ENCODE data around the gene TNNT2.

TNNT2 gene

DNA sequence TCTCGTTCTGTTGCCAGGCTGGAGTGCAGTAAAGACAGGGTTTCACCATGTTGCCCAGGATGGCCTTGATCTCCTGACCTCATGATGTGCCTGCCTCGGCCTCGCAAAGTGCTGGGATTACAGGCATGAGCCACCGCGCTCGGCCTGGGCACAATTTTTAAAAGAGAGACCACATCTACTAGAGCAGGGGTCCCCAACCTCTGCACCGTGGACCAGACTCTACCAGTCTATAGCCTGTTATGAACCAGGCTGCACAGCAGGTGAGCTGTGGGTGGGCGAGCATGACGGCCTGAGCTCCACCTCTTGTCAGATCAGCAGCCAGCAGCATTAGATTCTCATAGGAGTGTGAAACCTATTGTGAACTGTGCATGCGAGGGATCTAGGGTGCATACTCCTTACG lies 20.8 kb downstream of the TNNT2 start:
- DNase-seq (ENCODE audit: low read depth, low spot score) = no peak

DNA sequence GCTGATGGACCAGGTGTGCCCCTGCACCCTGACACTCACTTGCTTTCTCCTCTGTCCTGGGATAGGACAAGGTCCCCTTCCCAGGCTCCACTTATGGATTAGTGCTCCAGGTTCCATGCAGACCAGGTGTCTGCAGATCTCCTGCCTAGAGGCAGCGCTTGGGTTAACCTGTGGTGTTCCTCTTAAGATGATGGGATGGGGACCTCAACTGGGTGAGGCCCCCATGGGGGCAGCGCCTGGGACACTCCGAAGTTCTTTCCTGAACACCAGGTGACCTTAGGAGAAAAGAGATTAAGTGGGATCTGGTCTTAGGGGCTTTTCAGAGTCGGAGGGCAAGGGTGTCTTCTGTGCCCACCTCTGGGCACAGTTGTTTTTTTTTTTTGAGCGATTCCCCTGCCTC lies 21.2 kb downstream of the TNNT2 start:
- DNase-seq (ENCODE audit: low read depth, low spot score) = no peak

DNA sequence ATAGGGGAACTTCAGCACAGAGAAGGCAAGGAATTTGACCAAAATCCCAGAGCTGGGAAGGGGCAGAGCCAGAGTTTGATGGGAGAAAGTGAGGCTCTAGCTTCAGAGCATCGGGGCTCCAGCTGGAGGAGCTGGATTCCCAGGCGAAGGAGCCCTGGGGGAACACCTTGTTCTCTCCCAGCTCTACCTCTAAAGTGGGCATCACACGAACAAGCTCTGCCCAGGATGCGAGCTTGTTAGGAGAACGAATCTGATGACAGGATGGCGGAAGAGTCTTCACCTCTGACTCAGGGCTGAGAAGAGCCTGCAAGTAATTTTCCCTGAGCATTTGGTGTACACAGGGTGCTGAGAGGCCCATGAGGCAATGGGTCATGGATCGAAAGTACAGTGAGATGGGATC lies 22.0 kb downstream of the TNNT2 start:
- DNase-seq (ENCODE audit: low read depth, low spot score) = no peak

DNA sequence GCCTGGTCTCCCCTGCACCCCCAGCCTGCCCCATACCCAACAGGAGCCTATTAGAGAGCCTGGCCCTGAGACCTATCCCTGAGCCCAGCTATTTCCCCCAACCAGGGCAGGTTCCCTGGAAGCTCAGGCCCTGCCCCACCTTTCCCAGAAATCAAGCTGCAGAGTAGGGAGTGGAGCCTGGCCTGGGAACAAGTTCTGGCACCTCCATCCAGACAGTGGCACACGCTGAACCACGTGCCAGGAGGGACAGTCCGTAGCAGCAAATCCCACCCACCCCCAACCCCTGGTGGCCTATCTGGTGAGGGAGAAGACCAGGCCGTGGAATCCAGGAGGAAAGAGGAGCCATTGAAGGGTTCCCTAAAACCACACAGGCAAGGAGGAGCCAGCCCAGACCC lies 22.6 kb downstream of the TNNT2 start:
- no peak for DNase-seq (ENCODE audit: low read depth, low spot score)

DNA sequence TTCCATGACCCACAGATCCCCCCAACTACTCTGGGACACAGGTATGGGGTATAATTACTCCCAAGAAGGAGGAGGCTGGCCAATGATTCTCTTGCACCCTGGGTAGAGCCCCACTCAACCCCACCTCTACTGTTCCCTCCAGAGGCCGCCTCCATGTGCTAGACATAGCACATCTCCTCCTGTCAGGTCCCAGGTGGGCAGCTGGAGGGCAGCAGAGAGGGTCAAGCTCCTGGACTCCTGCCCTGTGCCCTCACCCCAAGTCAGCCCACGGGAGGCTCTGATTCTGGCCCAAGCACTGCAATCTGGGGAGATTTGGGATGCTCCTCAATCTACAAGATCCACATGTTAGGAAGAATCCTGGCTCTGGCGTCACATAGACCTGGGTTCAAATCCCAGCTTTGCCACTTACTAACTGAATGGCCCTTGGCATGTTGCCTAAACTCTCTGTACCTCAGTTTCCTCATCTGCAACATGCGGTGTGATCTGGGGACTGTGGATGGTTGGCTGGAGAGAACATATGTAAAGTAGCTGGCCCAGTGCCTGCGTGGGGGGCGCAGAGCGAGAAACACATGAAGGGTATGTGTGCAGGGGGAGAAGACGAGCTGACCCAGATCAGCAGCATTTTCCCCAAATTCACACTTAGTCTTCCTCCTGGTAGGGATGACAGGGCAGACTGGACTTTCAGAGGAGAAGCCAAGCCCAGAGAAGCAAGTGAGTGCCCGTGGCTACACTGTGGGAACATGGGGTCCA lies 23.2 kb downstream of the TNNT2 start:
- DNase-seq (ENCODE audit: low read depth, low spot score) = no peak

DNA sequence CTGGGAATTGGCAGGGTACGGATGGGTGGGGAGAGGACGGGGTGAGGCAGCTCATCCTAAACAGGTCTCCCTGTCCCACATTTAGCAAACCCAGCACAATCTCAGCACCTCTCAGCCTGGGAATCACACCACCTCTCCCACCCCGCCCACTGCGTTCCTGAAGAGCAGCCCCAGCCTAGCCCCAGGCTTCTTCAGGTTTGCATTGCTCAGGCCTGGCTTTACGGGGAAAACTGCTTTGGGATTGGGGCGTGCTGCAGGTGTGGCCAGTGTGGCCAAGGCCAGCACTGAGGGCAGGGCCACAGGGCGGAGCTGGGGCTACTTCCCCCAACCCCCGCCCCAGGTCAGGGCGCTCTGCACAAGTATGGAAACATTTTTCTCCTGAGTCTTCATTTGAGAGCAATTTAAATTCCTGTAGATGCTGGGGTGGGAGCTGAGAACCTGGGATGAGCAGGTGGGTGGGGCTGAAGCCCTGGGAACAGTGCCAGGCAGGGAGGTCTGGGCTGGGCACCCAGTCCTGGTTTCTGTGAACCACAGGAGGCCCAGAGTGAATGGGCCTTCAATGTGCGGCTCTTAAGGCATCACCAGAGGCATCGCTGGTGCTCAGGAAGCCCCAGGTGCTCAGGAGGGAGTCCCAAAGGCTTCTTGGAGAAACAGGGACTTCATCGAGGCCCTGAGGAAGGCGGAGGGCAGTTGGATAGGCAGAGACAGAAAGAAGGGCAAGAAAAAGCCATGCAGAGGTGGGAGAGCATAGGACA lies 24.1 kb downstream of the TNNT2 start:
- no peak for DNase-seq (ENCODE audit: low read depth, low spot score)

DNA sequence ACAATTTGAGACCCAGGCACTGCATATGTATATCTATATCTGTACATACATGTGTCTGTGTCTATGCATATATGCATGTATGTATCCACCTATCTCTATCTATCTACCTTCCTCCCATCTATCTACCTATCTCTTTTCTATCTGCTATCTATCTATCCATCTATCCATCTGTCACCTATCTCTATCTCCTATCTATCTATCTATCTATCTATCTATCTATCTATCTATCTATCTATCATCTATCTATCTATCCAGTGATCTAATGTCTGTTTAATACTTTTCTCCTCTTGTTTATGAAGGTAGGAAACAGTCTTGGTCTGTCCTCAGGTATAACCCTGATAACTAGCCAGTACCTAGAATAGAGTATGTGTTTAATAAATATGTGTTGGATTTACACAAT lies 25.9 kb downstream of the TNNT2 start:
- no peak for DNase-seq (ENCODE audit: low read depth, low spot score)

DNA sequence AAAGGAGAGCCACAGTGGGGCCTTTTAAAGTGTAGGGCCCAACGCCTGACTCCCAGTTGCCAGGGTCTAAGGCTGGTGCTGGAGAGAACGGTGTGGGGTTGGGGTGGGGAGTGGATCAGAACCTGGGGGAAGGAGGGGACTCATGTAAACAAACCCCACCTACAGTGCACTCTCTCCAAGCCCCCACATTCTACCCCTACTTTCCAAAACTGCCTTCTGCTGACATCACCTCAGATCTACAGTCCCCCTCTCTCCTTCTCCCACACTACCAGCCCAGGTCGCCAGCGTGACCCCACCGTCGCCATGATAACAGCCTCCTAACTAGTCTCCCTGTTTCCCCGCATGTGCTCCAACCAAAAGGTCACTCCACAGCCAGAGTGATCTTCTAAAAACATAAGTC lies 26.6 kb downstream of the TNNT2 start:
- DNase-seq (ENCODE audit: low read depth, low spot score) = no peak

DNA sequence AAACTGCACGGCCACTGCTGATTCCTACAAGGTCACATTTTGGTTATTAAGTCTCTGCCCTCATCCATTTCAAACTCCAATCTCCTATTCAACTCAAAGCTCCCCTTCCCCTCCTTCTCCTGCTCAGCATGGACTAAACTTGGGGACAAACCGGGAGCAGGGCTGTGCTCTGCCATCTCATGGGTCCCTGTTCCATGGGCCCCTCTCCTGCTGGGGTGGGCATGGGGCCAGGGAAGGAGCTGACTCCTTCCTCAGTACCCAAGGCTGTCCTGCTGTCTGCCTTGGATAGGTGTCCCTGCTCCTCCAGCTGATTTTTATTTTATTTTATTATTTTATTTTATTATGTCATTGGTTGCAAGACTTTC lies 27.1 kb downstream of the TNNT2 start:
- DNase-seq (ENCODE audit: low read depth, low spot score) = no peak

DNA sequence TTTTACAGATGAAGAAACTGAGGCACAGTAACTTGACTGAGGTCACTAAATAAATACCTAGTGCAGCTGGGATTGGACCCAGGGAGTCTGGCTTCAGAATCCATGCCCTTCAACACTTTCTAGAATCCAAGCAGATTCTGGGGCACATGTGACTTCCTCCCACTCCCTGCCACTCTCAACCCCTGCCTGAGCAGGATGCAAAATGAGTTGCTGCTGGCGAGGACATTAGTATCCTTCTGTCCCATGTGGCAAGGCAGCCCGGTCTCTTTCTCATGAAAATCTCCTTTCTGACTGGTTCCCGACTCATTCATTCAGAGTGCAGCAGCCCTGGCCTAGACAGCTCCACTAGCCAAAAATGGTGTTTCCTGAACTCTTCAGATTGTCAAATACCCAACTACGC lies 28.4 kb downstream of the TNNT2 start:
- DNase-seq (ENCODE audit: low read depth, low spot score) = no peak

DNA sequence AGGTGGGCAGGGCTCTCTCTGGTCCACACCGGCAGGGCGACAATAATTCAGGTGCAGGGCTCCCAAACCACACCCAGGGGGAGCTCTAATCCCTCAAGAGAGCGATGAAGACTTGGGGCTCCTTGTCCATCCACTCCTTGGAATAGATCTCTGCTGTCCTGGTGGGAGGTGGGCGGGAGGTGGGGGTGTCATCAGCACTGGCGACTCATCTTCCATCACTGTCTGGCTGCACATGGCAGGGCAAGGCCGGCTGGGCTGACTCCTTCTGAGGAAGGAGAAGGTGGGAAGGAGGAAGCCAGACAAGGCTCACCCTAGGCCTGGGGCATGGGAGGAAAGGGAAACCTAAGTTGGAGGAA lies 29.3 kb downstream of the TNNT2 start:
- DNase-seq (ENCODE audit: low read depth, low spot score) = no peak

DNA sequence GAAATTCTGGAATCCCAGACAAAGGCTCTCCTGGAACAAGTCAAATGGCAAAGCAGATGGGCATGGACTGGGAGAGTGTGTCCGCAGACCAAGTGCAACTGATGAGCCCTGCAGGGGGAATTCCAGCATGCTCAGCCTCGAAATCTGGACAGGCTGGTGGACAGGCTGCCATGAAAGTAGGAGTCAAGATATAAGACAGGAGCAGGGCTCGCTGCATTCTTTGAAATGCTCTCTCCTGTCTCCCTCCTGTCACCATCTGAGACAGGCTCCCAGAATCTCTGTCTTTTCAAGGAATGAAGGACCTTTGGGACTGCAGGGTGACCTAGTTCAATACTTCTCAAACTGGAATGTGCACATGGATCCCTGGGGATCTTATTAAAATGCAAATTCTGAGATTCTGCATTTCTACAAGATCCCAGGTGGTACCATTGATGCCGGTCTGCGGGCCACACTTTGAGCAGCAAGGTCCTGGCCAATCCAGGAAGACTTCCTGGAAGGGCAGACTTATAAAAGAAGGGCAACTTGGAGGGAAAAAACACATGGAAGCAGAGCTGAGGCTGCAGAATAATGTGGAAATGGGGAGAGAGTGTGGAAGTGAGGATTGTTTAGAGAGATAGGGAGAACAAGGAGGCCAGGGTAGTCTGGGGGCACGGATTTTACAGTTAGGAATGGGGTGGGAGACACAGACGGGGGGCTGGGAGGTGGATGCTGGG lies 29.8 kb downstream of the TNNT2 start:
- DNase-seq (ENCODE audit: low read depth, low spot score) = no peak

DNA sequence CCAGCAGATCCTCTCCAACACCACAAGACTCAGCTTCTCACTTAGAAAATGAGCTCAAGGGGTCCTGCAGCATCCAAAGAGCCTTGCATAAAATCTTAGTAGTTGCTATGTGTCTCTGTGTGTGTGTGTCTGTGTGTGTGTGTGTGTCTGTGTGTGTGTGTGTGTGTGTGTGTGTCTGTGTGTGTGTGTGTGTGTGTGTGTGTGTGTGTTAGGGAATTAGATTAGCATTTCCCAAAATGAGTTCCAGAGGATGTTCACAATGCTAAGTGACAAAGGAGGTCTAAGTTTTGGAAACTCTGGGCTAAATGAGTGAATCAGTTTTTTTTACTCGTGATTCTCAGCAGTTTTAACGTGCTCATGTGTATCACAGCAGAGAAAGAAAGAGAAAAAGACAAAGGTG lies 30.5 kb downstream of the TNNT2 start:
- no peak for DNase-seq (ENCODE audit: low read depth, low spot score)

DNA sequence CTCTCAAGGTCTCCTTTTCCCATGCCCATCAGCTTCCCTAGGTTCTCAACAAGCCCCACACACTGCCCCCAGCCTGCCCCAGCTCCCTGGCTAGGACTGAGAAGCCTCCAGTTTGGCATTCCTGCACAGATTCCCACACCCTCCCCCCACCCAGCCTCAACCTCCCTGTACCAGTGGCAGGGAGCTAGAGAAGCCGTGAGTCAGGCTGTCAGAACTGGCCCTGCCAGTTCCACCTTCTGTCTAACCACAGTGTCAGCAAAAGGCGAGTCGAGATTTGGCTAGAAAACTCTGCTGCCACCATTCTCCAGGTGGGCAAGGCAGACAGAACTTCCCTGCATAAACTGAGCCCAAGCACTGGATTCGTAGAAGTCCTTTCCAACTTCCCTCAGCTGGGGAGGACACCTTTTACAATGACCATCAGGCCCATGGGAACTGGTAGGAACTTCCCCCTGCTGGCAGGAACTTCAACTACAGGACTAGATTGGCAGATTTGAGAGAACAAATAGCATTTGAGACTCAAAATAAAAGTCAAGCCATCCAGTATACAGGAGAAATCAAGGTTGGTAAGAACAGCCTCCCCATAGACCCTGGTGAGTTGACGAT lies 31.0 kb downstream of the TNNT2 start:
- DNase-seq (ENCODE audit: low read depth, low spot score) = no peak

DNA sequence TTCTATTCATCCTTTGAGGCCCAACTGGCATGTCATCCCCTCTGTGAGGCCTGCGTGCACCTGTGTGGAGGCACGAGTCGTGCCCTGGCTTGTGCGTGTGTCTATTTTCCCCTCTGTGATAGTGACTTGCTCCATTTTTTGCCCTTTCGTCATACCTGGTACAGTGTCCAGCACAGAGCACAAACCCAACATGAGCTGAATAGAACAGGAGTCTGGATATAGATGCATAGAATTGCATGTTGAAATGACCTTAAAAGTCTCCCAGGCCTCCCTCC lies 32.5 kb downstream of the TNNT2 start:
- no peak for DNase-seq (ENCODE audit: low read depth, low spot score)

DNA sequence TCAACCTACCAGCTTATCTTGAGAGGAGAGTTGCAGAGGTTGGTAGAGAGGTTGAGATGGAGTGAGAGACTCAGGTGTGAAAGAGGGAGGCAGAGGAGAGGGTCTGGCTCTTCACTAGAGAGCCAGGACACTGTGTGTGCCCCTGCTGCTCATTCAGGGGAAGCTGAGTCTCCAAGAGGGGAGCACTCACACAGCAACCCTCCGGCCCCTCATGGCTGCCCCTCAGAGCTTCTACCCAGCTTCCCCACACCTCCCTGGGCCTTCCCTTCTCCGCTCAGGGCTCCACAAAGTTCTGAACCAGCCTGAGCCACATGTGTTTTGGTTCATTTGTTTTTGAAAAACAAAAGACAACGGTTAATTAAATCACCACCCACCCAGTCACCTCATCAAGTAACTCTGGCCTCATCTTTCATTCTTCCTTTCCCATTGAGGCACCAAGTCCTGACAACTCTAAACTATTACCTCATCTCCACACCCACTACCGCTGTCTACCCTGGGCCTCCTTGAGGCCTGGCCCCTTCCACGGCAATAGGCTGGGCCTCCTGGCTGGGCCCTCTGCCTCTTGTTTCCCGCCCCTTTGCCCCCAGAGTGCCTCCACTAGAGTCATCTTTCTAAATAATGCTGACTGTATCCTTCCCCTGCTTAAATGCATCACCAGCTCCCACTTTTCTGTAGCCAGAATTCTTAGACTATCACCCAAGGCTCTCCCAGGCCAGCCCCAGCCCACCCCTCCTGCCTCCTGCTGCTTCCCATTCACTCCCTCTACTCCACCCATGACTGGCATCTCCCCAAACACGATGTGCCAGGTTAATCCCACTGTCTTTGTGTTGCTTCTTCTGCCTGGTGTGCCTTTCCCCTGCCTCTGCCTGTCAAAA lies 33.0 kb downstream of the TNNT2 start:
- no peak for DNase-seq (ENCODE audit: low read depth, low spot score)

DNA sequence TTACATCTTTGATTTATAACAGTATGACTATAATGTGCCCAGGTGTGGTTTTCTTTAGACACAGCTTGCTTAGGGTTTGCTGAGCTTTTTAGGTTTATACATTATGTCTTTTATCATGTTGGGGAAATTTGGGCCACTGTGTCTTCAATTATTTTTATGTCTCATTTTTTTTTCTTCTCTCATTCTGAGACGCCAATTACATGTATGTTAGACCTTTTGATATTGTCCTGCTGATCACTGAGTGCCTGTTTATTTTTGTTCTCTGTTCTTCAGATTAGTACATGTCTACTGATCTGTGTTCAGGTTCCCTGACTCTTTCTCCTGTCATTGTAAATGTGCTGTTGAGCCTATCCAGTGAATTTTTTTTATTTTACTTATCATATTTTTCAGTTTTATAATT lies 36.1 kb downstream of the TNNT2 start:
- DNase-seq (ENCODE audit: low read depth, low spot score) = no peak

DNA sequence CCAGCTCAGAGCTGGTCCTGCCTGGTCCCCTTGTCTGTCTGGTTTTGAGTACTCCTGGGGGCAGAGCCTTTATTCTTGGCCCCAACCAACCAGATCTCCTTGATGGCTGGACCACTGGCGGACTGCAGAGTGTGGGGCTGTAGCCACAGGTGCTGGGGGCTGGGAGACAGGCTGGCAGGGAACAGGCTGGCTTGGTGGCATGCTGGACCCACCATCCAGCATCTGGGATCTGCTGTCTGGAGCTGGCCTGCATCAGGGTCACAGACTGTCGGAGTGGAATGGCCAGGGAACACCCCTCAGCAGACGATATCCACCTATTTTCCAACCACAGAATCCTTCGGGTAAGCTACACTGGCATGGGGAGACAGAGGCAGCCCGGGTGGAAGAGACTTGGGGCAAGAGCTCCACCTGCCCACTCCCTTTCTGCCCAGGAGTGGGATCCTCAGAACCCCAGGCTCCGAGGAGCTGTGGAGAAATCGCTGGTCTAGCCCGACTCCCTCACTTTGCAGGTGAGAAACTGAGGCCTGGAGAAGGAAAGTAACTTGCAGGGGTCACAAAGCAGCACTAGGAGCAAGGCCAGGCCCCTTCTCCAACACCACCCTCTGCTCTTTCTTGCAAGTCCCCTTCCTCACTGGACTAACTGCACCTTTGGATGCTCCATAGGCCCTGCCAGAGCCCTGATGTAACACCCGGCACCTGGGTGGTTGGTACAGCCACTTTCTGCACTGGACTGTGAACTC lies 40.6 kb downstream of the TNNT2 start:
- no peak for DNase-seq (ENCODE audit: low read depth, low spot score)

DNA sequence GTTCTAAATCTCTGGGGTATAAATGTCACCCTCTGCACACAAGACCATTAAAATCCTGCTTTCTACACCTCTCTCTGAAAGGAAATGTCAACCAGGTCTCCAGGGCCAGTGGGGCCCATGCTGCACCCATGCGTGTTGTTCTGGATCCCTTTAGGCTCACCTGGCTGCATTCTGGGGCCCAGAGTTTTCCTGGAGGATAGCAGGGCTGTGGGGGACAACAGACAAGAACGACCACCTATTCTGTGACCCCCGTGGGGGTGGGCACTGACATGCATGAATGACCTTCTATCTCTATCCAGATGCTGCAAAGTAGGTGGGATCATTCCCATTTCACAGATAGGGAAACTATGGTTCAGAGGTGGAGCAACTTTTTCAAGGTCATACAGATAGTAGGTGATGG lies 41.6 kb downstream of the TNNT2 start:
- no peak for DNase-seq (ENCODE audit: low read depth, low spot score)

DNA sequence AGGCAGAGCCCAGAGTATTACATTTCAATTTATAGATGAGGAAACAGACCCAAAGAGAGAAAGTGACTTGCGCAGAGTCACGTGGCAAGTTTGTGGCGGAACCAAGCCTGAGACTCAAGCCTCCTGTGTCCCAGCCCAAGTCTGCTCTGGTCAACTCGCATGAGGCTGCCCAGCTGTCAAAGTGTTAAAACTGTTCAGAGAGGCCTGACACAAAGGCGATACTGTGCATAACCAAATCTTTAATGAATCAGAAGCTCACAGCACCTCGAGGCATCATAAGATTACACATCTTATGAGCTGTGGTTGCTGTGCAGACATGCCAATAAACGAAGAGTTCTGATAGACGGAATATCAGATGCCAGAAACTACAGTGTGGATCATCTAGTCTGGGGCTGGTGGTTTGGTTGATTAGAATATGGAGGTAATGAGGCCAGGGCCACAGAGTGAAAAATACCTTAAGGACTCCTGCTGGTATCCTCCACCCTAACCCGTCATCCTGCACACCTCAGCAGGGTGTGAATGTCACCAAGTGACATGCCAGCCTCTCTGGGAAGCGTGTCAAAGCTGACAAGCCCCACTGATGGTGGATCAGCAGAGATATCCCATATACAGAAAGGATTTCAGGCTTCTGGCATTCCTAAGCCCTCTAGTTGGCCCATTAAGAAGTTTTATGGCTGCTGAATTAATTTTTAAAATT lies 42.2 kb downstream of the TNNT2 start:
- DNase-seq (ENCODE audit: low read depth, low spot score) = no peak
